A549 (cell line): Measurements from ENCODE around the gene PGLYRP3. TPM values are rescaled to one million over a fixed set of nuclear protein-coding genes. Genes with fewer than 3 reads are reported as not detected.
"Not testable (repeated sequence)": the region's sequence is repeated elsewhere in the genome, so short reads cannot be mapped to it uniquely, and the experiment has no call there.

Experiments
- ATAC-seq, 2 experiments: fragments of 200-7000 bp in 1 of 2; fragments of >200 bp in 1 of 2; cut with Nextera tagmentation in 1 of 2; cut with Tn5 transposase in 1 of 2; 3 replicates each; pipeline versions ENCODE4 v1.8.0 to v1.9.1; 2018 to 2020; ENCODE audit warnings: mild to moderate bottlenecking in 1 of 2, moderate library complexity in 1 of 2
- CTCF ChIA-PET: fragments of 300-600 bp; sonication (Branson Sonifier 250); formaldehyde crosslinking; extraction: SDS; loops from one replicate; lab custom pipeline; 2021; ENCODE audit warnings: antibody characterized with exemption, inconsistent platforms; lab: Yijun Ruan, JAX
- POLR2A ChIA-PET: fragments of 350-600 bp; formaldehyde crosslinking; extraction: SDS; loops from one replicate; lab custom pipeline; 2021; ENCODE audit warnings: antibody characterized with exemption, inconsistent platforms; lab: Yijun Ruan, JAX
- DNase-seq, 2 experiments: peaks; one replicate each; pipeline versions ENCODE4 v3.0.0 to v3.0.0-alpha.2; 2011 to 2016; ENCODE audit warnings: low read depth in 1 of 2, low spot score in 1 of 2
- FAIRE-seq: peaks from 2 replicates; lab custom pipeline; 2011; peaks lifted over from hg19 to GRCh38; lab: Jason Lieb, UNC
- H3K27ac ChIP-seq, 2 experiments: fragments of >200 bp; sonication (Bioruptor Twin); formaldehyde crosslinking; 3 replicates each; pipeline ENCODE4 v1.5.1; 2016 to 2017
- H3K4me1 ChIP-seq: fragments of >200 bp; sonication (Bioruptor Twin); formaldehyde crosslinking; 3 replicates; pipeline ENCODE4 v1.6.1; 2016
- H3K4me2 ChIP-seq: fragments of >200 bp; sonication (Bioruptor Twin); formaldehyde crosslinking; 3 replicates; pipeline ENCODE4 v1.6.1; 2016
- H3K4me3 ChIP-seq: fragments of >200 bp; sonication (Bioruptor Twin); formaldehyde crosslinking; 3 replicates; pipeline ENCODE4 v1.5.1; 2016
- H3K9me3 ChIP-seq: fragments of >200 bp; sonication (Bioruptor Twin); formaldehyde crosslinking; 3 replicates; pipeline ENCODE4 v1.6.1; 2016
- ATOH8 ChIP-seq: fragments of 250-450 bp; sonication (Bioruptor Pico); IDR thresholded peaks from 2 replicates; pipeline ENCODE4 v1.5.0; 2020; ENCODE audit warnings: low read depth, mild to moderate bottlenecking, moderate library complexity
- CBX2 ChIP-seq: fragments of 200-600 bp; sonication (generic); IDR thresholded peaks from 2 replicates; pipeline ENCODE4 v1.6.1; 2016; ENCODE audit warnings: low read depth, mild to moderate bottlenecking, borderline replicate concordance
- CHD2 ChIP-seq: fragments of 150-350 bp; IDR thresholded peaks from 2 replicates; pipeline ENCODE4 v1.6.1; 2014; ENCODE audit warnings: low read length; ENCODE audit not compliant: partially characterized antibody
- E2F6 ChIP-seq: IDR thresholded peaks from 2 replicates; pipeline ENCODE4 v1.6.1; 2012; ENCODE audit warnings: low read depth, borderline replicate concordance
- EP300 ChIP-seq, 2 experiments: fragments of >200 bp; sonication (Bioruptor Twin); formaldehyde crosslinking; IDR thresholded peaks; 2 replicates in 1 of 2; 3 replicates in 1 of 2; pipeline ENCODE4 v1.6.1; 2016 to 2017
- FOSL2 ChIP-seq, 2 experiments: fragments of 450-650 bp in 1 of 2; fragments of >200 bp in 1 of 2; sonication (Bioruptor Twin) in 1 of 2; formaldehyde crosslinking; IDR thresholded peaks; 2 replicates each; pipeline versions ENCODE4 v1.5.0 to v1.6.1; 2016 to 2020; ENCODE audit warnings: mild to moderate bottlenecking in 1 of 2, moderate library complexity in 1 of 2
- HES2 ChIP-seq: fragments of >200 bp; sonication (Bioruptor Twin); formaldehyde crosslinking; IDR thresholded peaks from 2 replicates; pipeline ENCODE4 v1.6.1; 2016
- HMGXB4 ChIP-seq: fragments of 250-450 bp; sonication (Bioruptor Pico); IDR thresholded peaks from 2 replicates; pipeline ENCODE4 v1.5.0; 2021; ENCODE audit warnings: mild to moderate bottlenecking, moderate library complexity, borderline replicate concordance
- KDM1A ChIP-seq: fragments of 200-600 bp; sonication (generic); IDR thresholded peaks from 2 replicates; pipeline ENCODE4 v1.6.1; 2016; ENCODE audit warnings: low read depth, mild to moderate bottlenecking
- MAX ChIP-seq: IDR thresholded peaks from 2 replicates; pipeline ENCODE4 v1.6.1; 2012
- PHF8 ChIP-seq: fragments of 200-600 bp; sonication (generic); IDR thresholded peaks from 2 replicates; pipeline ENCODE4 v1.6.1; 2016; ENCODE audit warnings: low read depth, mild to moderate bottlenecking, antibody characterized with exemption, moderate library complexity, borderline replicate concordance
- POLR2AphosphoS2 ChIP-seq: conservative IDR thresholded peaks from 2 replicates; pipeline ENCODE4 v1.6.1; 2012; ENCODE audit warnings: low read length, improper control_type of control experiment, inconsistent platforms
- RAD21 ChIP-seq, 2 experiments: fragments of >200 bp in 1 of 2; sonication (Bioruptor Twin) in 1 of 2; formaldehyde crosslinking in 1 of 2; IDR thresholded peaks in 1 of 2; conservative IDR thresholded peaks in 1 of 2; 2 replicates in 1 of 2; 3 replicates in 1 of 2; pipeline ENCODE4 v1.6.1; 2012 to 2018; ENCODE audit warnings: inconsistent platforms in 1 of 2
- RARB ChIP-seq: fragments of 250-450 bp; sonication (Bioruptor Pico); IDR thresholded peaks from 2 replicates; pipeline ENCODE4 v1.8.0; 2021; ENCODE audit warnings: mild to moderate bottlenecking, moderate library complexity
- REST ChIP-seq: fragments of 200-600 bp; sonication (generic); IDR thresholded peaks from 2 replicates; pipeline ENCODE4 v1.6.1; 2016; ENCODE audit warnings: antibody characterized with exemption, mild to moderate bottlenecking, moderate library complexity
- TP53 ChIP-seq: fragments of 250-450 bp; sonication (Bioruptor Pico); IDR thresholded peaks from 2 replicates; pipeline ENCODE4 v1.5.0; 2021; ENCODE audit warnings: mild to moderate bottlenecking, moderate library complexity
- ZFP36 ChIP-seq: fragments of 450-650 bp; IDR thresholded peaks from 2 replicates; pipeline ENCODE4 v1.6.1; 2014; ENCODE audit warnings: borderline replicate concordance; ENCODE audit not compliant: partially characterized antibody
- ZSCAN20 ChIP-seq: fragments of 250-450 bp; sonication (Bioruptor Pico); IDR thresholded peaks from 2 replicates; pipeline ENCODE4 v1.8.0; 2022; ENCODE audit warnings: mild to moderate bottlenecking, moderate library complexity
- WGBS: methylation state at CpG from one replicate; pipeline ENCODE4 v1.1.6; 2017; ENCODE audit errors: missing lambda C conversion rate; 5-methylcytosine and 5-hydroxymethylcytosine counted together
- polyA plus RNA-seq, 4 experiments: library from polyadenylated mRNA; depleted of rRNA in 3 of 4; stranded (reverse); fragments of >200 nt; fragmentation: RNase III in 1 of 4; extraction: RNeasy Plus Mini Kit Qiagen cat#74134 plus additional on column Dnase treatment in 1 of 4; gene quantifications; 2 replicates in 3 of 4; 3 replicates in 1 of 4; pipeline ENCODE4 v1.2.3, GENCODE V29; 2011 to 2017

The PGLYRP3 gene
- polyA plus RNA-seq, 2 of the 4 experiments (the other 2 are of a cell fraction): not detected

- H3K4me3 ChIP-seq: no peak within 1 kb of the TSS
- no peak for DNase-seq
- FAIRE-seq: no peak
- POLR2A ChIA-PET: no interaction called here
- H3K9me3 ChIP-seq: no peaks in the 10 kb centered on the region
- no peak within 1 kb of the TSS for H3K27ac ChIP-seq
- 25% methylated on average over 8 of the region's 10 CpGs for WGBS
- ATAC-seq: peak in 1 of 2 experiments; percentile 53; a peak in 3 of 6 replicates
- H3K4me1 ChIP-seq: no peaks in the 10 kb centered on the region
- TF ChIP-seq MAX: no peak
- TF ChIP-seq HES2: no peak
- no peak for TF ChIP-seq ZSCAN20 (CRISPR knock-in tag)
- TF ChIP-seq TP53: no peak
- TF ChIP-seq HMGXB4 (CRISPR knock-in tag): no peak
- no peak for TF ChIP-seq CBX2
- no peak for TF ChIP-seq RAD21 (conservative IDR thresholded peaks at IDR 0.05 in 1 of 2, IDR thresholded peaks at IDR 0.05 in 1 of 2)
- no peak for TF ChIP-seq ATOH8
- H3K4me2 ChIP-seq: no peak within 1 kb of the TSS
- CTCF ChIA-PET: interaction anchor here (0.8 to 13.2 kb wide), 10 partner anchors 9 to 224 kb away, joined by 3 to 731 read pairs (median 4); partner anchors contain the start of gene S100A9
Measured at GRCh38 chr1:153348511-153349362, 36.0 kb upstream of the PGLYRP3 start, which contains the start of gene PGLYRP4. PGLYRP4 (minus strand) TSS chr1:153348841; CDS start chr1:153347932, 909 bp downstream.

GRCh38 chr1:153347856-153348255 is 35.1 kb upstream of the PGLYRP3 start:
- ATAC-seq: no peak
- DNase-seq: no peak
- FAIRE-seq: no peak
- 18% methylated on average over 7 of the region's 7 CpGs for WGBS
- ChIA-PET CTCF (interaction anchor here (0.5 to 13.2 kb wide), 7 partner anchors 10 to 284 kb away, joined by 3 to 731 read pairs (median 5); partner anchors contain the start of gene S100A9), POLR2A (no interaction called here)
- H3K9me3 ChIP-seq: no peaks in the 10 kb centered on the region
- no peak overlapping the region for H3K4me2 ChIP-seq
- H3K4me1 ChIP-seq: no peaks in the 10 kb centered on the region
- H3K27ac ChIP-seq: no peak overlapping the region
- H3K4me3 ChIP-seq: no peak overlapping the region
- TF ChIP-seq POLR2AphosphoS2 (no peak), FOSL2 (IDR thresholded peaks at IDR 0.05) (no peak), FOSL2 (CRISPR knock-in tag; IDR thresholded peaks at IDR 0.05) (no peak), CHD2 (no peak)

- 30% methylated on average over 14 of the region's 14 CpGs for whole genome bisulfite sequencing
- H3K27ac ChIP-seq, POLR2A ChIA-PET, FAIRE-seq, ATAC-seq, DNase-seq, H3K4me2 ChIP-seq, H3K9me3 ChIP-seq, H3K4me3 ChIP-seq, H3K4me1 ChIP-seq: not testable (repeated sequence)
- CTCF ChIA-PET: interaction anchor here (1.0 to 5.7 kb wide), 3 partner anchors 8 to 148 kb away, joined by 3 to 31 read pairs (median 9); no protein-coding TSS in a partner anchor
Measured at GRCh38 chr1:153347049-153347448, 34.3 kb upstream of the PGLYRP3 start.

- no peaks in the 10 kb centered on the region for H3K4me1 ChIP-seq
- no peak for ATAC-seq
- ChIA-PET CTCF (interaction anchor here (0.6 to 5.7 kb wide), 6 partner anchors 9 to 328 kb away, joined by 3 to 31 read pairs (median 4); no protein-coding TSS in a partner anchor), POLR2A (no interaction called here)
- no peak for DNase-seq
- no peak overlapping the region for H3K4me3 ChIP-seq
- no peak overlapping the region for H3K27ac ChIP-seq
- no peak for FAIRE-seq
- H3K9me3 ChIP-seq: no peaks in the 10 kb centered on the region
- WGBS: 24% methylated on average over 6 of the region's 6 CpGs
- H3K4me2 ChIP-seq: no peak overlapping the region
- TF ChIP-seq REST (no peak), ZFP36 (no peak), E2F6 (no peak), PHF8 (no peak), RAD21 (conservative IDR thresholded peaks at IDR 0.05 in 1 of 2, IDR thresholded peaks at IDR 0.05 in 1 of 2) (no peak), EP300 (IDR thresholded peaks at IDR 0.05) (no peak), RARB (CRISPR knock-in tag) (no peak), KDM1A (no peak)
Measured at GRCh38 chr1:153346077-153346723, 33.4 kb upstream of the PGLYRP3 start.
